ENCODE measurements around the gene FGF21. TPM values are rescaled to one million over a fixed set of nuclear protein-coding genes. Genes with fewer than 3 reads are reported as not detected.

The FGF21 gene
- total and polyA plus RNA-seq, 10 of the 15 experiments (the other 5 are each of a cell fraction or from before 2014, with no cell fraction given) = not detected

DNA sequence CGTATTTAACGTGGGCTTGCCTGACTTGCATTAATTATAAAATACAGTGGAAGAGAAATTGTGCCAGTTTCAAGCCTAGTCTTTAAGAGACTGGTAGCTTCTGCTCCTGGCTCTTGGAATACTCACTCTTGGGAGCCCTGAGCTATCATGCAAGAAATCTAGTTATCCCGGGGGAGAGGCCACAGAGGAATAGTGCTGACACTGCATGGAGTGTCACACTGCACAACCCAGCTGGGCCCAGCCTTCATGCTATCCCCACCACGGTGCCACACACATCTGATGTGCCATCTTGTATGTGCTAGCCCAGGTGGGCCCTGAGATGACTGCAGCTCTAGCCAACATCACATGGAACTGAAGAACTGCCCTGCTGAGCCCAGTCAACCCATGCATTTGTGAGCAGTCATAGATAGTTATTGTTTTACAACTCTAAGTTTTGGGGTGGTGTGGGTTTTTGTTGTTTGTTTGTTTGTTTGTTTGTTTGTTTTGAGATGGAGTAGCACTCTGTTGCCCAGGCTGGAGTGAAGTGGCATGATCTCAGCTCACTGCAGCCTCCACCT lies 44.1 kb upstream of the FGF21 start:
- H3K4me1 ChIP-seq (ENCODE audit: control insufficient read depth, insufficient read depth, low read length) = peaks cover 16% of the 10 kb centered on the region
- RAD21 ChIA-PET (ENCODE audit: unreplicated experiment) = interaction anchor here (0.8 kb wide), 1 partner anchor 36 kb away, joined by 4 read pairs; no protein-coding TSS in a partner anchor
- CTCF ChIA-PET = interaction anchor here (0.7 kb wide), 1 partner anchor 116 kb away, joined by 3 read pairs; no protein-coding TSS in a partner anchor
- no peak for TF ChIP-seq NFIC (IDR thresholded peaks at IDR 0.05; ENCODE audit: low read depth, low read length)
- TF ChIP-seq SREBF2 (IDR thresholded peaks at IDR 0.05; ENCODE audit: low read length) = no peak
- no peak for TF ChIP-seq BACH1 (IDR thresholded peaks at IDR 0.05; ENCODE audit: borderline replicate concordance)
- TF ChIP-seq EED (IDR thresholded peaks at IDR 0.05; ENCODE audit: low read depth) = no peak
- TF ChIP-seq DPF2 (IDR thresholded peaks at IDR 0.05) = no peak
- no peak for TF ChIP-seq SREBF1 (IDR thresholded peaks at IDR 0.05; ENCODE audit: low read length)
- TF ChIP-seq CEBPZ (IDR thresholded peaks at IDR 0.05; ENCODE audit: low read depth, low read length) = no peak
- no peak for TF ChIP-seq RUNX3 (IDR thresholded peaks at IDR 0.05; ENCODE audit: low read length)
- no peak for TF ChIP-seq RB1 (IDR thresholded peaks at IDR 0.05; ENCODE audit: borderline replicate concordance)
- no peak for TF ChIP-seq CEBPB (IDR thresholded peaks at IDR 0.05; ENCODE audit: borderline replicate concordance in 1 of 2, low read depth in 2 of 2, low read length in 2 of 2)
- TF ChIP-seq YBX1 (IDR thresholded peaks at IDR 0.05) = no peak
- TF ChIP-seq, protein P1, sequence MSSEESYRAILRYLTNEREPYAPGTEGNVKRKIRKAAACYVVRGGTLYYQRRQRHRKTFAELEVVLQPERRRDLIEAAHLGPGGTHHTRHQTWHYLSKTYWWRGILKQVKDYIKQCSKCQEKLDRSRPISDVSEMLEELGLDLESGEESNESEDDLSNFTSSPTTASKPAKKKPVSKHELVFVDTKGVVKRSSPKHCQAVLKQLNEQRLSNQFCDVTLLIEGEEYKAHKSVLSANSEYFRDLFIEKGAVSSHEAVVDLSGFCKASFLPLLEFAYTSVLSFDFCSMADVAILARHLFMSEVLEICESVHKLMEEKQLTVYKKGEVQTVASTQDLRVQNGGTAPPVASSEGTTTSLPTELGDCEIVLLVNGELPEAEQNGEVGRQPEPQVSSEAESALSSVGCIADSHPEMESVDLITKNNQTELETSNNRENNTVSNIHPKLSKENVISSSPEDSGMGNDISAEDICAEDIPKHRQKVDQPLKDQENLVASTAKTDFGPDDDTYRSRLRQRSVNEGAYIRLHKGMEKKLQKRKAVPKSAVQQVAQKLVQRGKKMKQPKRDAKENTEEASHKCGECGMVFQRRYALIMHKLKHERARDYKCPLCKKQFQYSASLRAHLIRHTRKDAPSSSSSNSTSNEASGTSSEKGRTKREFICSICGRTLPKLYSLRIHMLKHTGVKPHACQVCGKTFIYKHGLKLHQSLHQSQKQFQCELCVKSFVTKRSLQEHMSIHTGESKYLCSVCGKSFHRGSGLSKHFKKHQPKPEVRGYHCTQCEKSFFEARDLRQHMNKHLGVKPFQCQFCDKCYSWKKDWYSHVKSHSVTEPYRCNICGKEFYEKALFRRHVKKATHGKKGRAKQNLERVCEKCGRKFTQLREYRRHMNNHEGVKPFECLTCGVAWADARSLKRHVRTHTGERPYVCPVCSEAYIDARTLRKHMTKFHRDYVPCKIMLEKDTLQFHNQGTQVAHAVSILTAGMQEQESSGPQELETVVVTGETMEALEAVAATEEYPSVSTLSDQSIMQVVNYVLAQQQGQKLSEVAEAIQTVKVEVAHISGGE (CRISPR knock-in tag; IDR thresholded peaks at IDR 0.05) = no peak
- TF ChIP-seq SUPT20H (IDR thresholded peaks at IDR 0.05; ENCODE audit: borderline replicate concordance, control insufficient read depth, low read depth, low read length) = no peak
- TF ChIP-seq TCF12 (IDR thresholded peaks at IDR 0.05; ENCODE audit: low read depth, low read length) = no peak
- TF ChIP-seq MAX (IDR thresholded peaks at IDR 0.05; ENCODE audit: low read depth, low read length) = no peak
- TF ChIP-seq EGR1 (IDR thresholded peaks at IDR 0.05; ENCODE audit: borderline replicate concordance in 1 of 2, low read depth in 2 of 2, low read length in 2 of 2) = no peak

More for the DNA sequence above, 44.1 kb upstream of the FGF21 start:
- FAIRE-seq = no peak
- Histone ChIP-seq H3K27ac (ENCODE audit: control insufficient read depth, insufficient read depth) (no peak overlapping the region), H3K4me2 (ENCODE audit: control insufficient read depth, insufficient read depth) (no peak overlapping the region), H3K4me3 (no peak overlapping the region), H3K9me3 (replicated peaks; ENCODE audit: control insufficient read depth, insufficient read depth, low read length) (no peaks in the 10 kb centered on the region; the same call in 2 of the 3 replicates), H3K36me3 (ENCODE audit: control insufficient read depth in 2 of 2, insufficient read depth in 2 of 2, low read length in 1 of 2) (no peaks in the 10 kb centered on the region), H3K9ac (ENCODE audit: control insufficient read depth, insufficient read depth, low read length) (no peak overlapping the region), H3K79me2 (ENCODE audit: control insufficient read depth, insufficient read depth, low read length) (no peaks in the 10 kb centered on the region), H3K27me3 (replicated peaks in 1 of 2; ENCODE audit: control insufficient read depth in 2 of 2, insufficient read depth in 2 of 2, low read length in 1 of 2) (no peaks in the 10 kb centered on the region), H4K20me1 (ENCODE audit: control insufficient read depth, insufficient read depth) (no peaks in the 10 kb centered on the region), H2AFZ (ENCODE audit: control insufficient read depth, low read depth, low read length) (no peak overlapping the region)
- no peak for ATAC-seq
- intact Hi-C loops (cut with micrococcal nuclease; ENCODE audit: unreplicated experiment) (no loop called here), in situ Hi-C loops (cut with MboI) (no loop called here)
- no TSS peak for BruUV-seq (replicated peaks)
- ChIA-PET POLR2A (no interaction called here), SMC1A (ENCODE audit: uncharacterized antibody, unreplicated experiment) (no interaction called here)
- 84% methylated on average over 4 of the region's 4 CpGs for WGBS (ENCODE audit: insufficient coverage, insufficient replicate concordance, low lambda C conversion rate, missing lambda C conversion rate)
- DNase-seq (ENCODE audit: low read depth, low spot score) = no peak

All from GM12878 (cell line).